Measurements from ENCODE around the gene ANKRD13A.
"Not testable (repeated sequence)": the region's sequence is repeated elsewhere in the genome, so short reads cannot be mapped to it uniquely, and the experiment has no call there.

Gene ANKRD13A

GRCh38 chr12:109983432-109984142 lies 15.6 kb upstream of the ANKRD13A start:
- DNase-seq (ENCODE audit: low spot score): no peak

GRCh38 chr12:109986236-109986635 lies 13.0 kb upstream of the ANKRD13A start:
- not testable (repeated sequence) for DNase-seq (ENCODE audit: low spot score)

- DNase-seq (ENCODE audit: low spot score): no peak
Measured at GRCh38 chr12:109987615-109988014, 11.6 kb upstream of the ANKRD13A start.

GRCh38 chr12:109988274-109988673 lies 11.0 kb upstream of the ANKRD13A start:
- no peak for DNase-seq (ENCODE audit: low spot score)

- no peak for DNase-seq (ENCODE audit: low spot score)
Measured at GRCh38 chr12:109988903-109989302, 10.3 kb upstream of the ANKRD13A start.

- DNase-seq (ENCODE audit: low spot score): no peak
Measured at GRCh38 chr12:109989380-109989779, 9.8 kb upstream of the ANKRD13A start.

- no peak for DNase-seq (ENCODE audit: low spot score)
Measured at GRCh38 chr12:109991586-109991985, 7.6 kb upstream of the ANKRD13A start.

- DNase-seq (ENCODE audit: low spot score): no peak
Measured at GRCh38 chr12:109993091-109993490, 6.1 kb upstream of the ANKRD13A start.

GRCh38 chr12:109994401-109995175 lies 4.6 kb upstream of the ANKRD13A start:
- DNase-seq (ENCODE audit: low spot score): no peak

GRCh38 chr12:109995361-109995685 lies 3.9 kb upstream of the ANKRD13A start:
- DNase-seq (ENCODE audit: low spot score): no peak

- DNase-seq (ENCODE audit: low spot score): peak; percentile 96
Measured at GRCh38 chr12:109995686-109996482, 3.3 kb upstream of the ANKRD13A start, which contains the start of gene GIT2. Gene GIT2 (minus strand): TSS chr12:109996368. CDS start chr12:109996224, 144 bp downstream.

GRCh38 chr12:109996483-109996853 lies 2.8 kb upstream of the ANKRD13A start:
- no peak for DNase-seq (ENCODE audit: low spot score)

- DNase-seq (ENCODE audit: low spot score): no peak
Measured at GRCh38 chr12:109997393-109997792, 1.8 kb upstream of the ANKRD13A start.

- DNase-seq (ENCODE audit: low spot score): no peak
Measured at GRCh38 chr12:109998241-109998903, 858 bp upstream of the ANKRD13A start.

- no peak for DNase-seq (ENCODE audit: low spot score)
Measured at GRCh38 chr12:109999649-109999971, 380 bp downstream of the ANKRD13A start.

- DNase-seq (ENCODE audit: low spot score): no peak
Measured at GRCh38 chr12:109999983-110000505, 814 bp downstream of the ANKRD13A start.

- DNase-seq (ENCODE audit: low spot score): no peak
Measured at GRCh38 chr12:110001596-110001995, 2.4 kb downstream of the ANKRD13A start.

- DNase-seq (ENCODE audit: low spot score): no peak
Measured at GRCh38 chr12:110002676-110003515, 3.7 kb downstream of the ANKRD13A start.

GRCh38 chr12:110004598-110004997 lies 5.4 kb downstream of the ANKRD13A start:
- DNase-seq (ENCODE audit: low spot score): peak; percentile 70

GRCh38 chr12:110005319-110005973 lies 6.2 kb downstream of the ANKRD13A start:
- DNase-seq (ENCODE audit: low spot score): no peak

GRCh38 chr12:110006115-110006514 lies 6.9 kb downstream of the ANKRD13A start:
- no peak for DNase-seq (ENCODE audit: low spot score)
